ENCODE results near the gene MDC1.
"Not testable (repeated sequence)": the region's sequence is repeated elsewhere in the genome, so short reads cannot be mapped to it uniquely, and the experiment has no call there.

The MDC1 gene

DNA sequence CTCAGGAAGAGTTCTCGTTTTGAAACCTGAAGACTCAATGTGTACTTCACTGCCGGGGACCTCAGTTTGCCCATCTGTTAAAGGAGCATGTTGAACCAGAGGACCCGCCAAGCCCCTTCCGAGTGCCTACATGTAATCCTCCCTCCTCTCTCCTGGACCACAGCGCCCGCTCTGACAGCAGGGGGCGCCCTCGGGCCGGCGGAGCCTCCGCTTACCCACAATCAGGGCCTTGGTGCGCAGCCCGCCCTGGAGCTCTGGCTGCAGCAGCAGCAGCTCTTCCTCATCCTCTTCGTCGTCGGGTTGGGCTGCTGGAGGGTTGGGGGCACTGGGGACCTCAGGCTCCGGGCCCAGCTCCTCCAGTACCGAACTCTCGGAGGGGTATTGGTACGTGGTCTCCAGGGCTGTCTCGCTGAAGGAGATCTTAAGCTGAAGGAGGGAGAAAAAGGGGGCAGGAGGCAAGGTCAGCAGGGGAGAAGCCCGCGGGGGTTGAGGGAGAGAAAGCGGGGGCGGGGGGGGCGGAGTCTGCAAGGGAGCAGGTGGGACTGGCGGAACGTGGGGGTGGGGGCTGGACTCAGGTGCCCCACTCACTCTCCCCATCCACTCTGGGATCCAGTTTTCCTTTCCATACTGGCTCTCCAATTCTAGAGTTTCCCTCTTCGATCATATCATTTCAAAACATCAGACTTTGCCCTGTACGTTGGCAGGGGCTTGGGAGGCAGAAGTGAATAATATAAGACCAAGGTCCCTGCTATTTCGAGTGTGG lies 37.9 kb downstream of the MDC1 start:
- DNase-seq: peak; percentile 64

DNA sequence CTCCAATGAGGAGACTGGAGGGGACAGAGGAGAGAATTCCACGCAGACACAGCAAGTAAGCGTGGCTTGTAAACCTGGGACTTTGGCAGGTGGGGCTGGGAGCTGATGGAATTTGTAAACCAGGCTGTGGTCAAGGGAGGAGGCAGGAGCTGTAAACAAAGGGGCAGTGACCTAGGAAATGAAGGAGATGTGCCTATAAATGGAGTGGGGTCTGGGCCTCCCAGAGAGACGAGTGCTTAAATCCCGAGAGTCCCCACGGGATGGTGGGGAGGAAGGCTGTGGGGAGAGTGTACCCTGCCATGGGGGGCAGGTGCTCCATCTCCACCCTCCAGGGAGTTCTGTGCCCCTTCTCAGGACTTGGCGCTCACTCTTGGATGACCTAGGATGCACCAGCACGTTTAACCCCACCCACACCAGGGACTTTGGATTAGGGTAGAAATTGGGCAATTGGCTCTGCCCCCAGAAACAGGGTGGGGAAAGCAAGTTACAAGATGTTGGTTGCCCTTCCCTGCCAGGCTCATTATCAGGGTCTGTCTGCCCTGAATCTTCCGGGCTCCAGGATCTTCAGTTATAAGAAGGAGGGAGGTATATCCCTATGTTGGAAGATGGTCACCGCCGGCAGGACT lies 40.3 kb downstream of the MDC1 start:
- DNase-seq: no peak

DNA sequence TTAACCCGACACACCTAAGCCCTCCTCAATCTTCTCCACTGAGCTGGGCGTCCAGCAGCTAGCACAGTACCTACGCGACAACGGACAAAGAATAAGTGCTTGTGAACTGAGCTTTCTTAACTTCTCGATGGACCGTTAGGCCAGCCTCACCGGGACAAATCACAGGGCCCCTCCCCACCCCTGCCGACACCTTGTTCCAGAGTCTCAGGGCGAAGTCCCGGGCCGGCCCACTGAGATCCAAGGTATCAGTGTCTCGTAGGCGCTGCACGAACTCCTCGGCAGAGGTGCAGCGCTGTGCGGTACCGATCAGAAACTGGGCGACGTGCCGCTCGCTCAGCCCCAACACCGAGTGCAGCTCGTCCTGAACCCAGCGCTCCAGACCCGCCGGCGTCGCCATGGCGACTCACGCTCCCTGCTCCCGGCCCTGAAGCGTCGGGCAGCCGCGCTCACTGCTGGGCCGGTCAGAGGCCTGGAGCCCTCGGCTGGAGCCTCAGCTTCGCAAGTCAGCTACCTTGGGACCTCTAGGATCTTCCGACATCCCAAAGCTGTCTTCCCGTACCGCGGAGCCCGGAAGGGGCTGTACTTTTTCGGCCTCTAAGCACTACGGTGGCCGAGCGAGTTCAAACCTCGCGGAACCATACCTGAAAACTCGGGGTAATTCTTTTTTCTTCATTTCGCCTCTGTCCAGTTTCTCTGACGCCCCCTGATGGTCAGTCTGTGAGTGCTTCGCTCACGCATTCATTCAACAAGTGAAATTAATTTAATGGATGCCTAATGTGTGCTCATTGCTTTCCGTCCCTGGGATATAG lies 44.4 kb downstream of the MDC1 start, which contains the start of gene DHX16:
Gene DHX16, minus strand, starts transcription at position 562 of the 809 bp plus-strand sequence. Its CDS starts 165 bp downstream, at position 397.
- DNase-seq: peak; percentile 86

- no peak for DNase-seq
Observed at GRCh38 chr6:30670760-30671527, 46.1 kb downstream of the MDC1 start.

DNA sequence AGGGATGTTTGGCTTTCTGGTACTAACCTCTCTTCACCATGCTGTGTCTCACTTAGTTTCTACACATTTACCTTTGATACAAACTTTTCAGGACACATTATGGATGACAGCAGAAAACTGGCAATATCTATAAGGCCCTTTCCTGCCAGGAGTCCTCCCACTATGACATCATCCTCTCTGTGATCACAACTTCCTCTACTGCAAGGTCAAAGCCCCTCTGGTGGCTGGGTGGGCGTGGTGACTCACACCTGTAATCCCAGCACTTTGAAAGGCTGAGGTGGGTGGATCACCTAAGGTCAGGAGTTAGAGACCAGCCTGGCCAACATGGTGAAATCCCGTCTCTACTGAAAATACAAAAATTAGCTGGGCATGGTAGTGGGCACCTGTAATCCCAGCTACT lies 50.8 kb downstream of the MDC1 start:
- not testable (repeated sequence) for DNase-seq

- DNase-seq: no peak
Observed at GRCh38 chr6:30664994-30665767, 51.9 kb downstream of the MDC1 start.

DNA sequence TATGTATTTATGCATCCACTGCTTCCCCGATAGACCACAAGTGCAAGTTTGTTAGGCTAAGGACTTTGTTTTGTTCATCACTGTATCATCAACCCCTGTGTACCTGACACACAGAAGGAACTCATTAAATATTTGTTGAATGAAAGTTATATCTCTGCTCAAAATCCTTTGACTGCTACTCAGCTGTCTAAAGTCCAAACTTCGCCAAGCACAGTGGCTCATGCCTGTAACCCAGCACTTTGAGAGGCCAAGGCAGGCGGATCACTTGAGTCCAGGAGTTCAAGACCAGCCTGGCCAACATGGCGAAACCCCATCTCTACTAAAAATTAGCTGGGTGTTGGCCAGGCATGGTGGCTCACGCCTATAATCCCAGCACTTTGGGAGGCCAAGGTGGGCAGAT lies 59.2 kb downstream of the MDC1 start:
- DNase-seq: not testable (repeated sequence)

GRCh38 chr6:30657454-30657853 lies 59.6 kb downstream of the MDC1 start:
- no peak for DNase-seq

DNA sequence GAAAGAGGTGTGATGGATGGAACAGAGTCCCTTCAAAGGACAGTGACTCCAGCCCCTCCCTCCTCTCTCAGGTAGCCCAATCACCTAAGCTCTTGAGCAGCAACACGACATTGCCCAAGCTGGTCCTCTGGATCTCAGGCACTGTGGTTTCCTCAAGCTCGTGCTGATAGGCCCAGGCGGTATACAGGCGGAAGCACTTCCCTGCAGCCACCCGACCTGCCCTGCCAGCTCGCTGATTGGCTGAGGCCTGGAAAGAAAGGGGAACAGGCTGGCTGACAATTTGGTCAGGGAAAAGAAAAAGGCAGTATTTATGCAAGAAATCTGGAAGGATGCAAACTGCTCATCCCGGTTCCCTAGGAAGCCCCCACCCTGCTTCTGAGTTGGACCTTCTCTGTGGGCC lies 60.6 kb downstream of the MDC1 start:
- DNase-seq: no peak

DNA sequence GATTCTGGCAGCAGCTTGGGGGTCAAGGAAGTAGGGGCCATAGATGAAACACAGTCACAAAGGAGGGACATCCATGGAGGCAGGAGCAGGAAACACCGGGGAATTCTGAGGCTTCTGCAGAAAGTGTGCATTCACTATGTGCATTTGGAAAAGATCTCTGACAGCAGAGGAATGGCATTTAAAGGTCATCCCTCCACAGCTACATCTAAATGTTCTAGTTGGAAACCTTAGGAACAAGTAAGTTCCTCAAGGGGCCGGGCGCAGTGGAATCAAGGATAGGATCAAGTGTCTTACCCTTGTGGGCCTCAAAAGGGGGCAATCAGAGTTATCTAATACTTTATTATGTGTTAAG lies 61.4 kb downstream of the MDC1 start:
- DNase-seq: no peak

- no peak for DNase-seq
Observed at GRCh38 chr6:30654798-30655742, 62.0 kb downstream of the MDC1 start.

DNA sequence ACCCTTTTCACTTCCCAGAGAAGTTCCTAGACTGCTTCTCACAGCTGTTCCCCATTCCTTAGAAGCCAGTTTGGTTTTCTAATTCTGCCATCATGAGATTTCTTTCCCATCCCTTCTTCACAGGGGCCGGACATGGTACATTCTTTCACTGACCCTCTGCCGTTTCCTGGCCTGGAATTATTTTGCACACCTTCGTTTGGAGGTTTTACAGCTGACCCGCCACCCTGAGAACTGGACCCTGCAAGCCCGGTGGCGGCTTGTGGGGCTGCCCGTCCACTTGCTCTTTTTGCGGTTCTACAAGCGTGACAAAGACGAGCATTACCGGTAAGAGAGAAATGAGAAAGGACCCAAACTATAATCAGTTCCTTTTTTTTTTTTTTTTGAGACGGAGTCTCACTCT lies 65.9 kb downstream of the MDC1 start:
- DNase-seq: no peak

Data from DMS153 (cell line).